ENCODE measurements around the gene CLDN34. TPM values are rescaled to one million over a fixed set of nuclear protein-coding genes. Genes with fewer than 3 reads are reported as not detected.
A peak's percentile ranks its signal among the peaks of the same experiment; 100 is the strongest.

CLDN34 gene
- total RNA-seq, 1 donor from 2014 or later, result not detected

GRCh38 chrX:9961750-9962149 lies 5.4 kb upstream of the CLDN34 start:
- intact Hi-C loops (cut with micrococcal nuclease), result no loop called here
- no peak for DNase-seq
- no peak for ATAC-seq

- intact Hi-C loops (cut with micrococcal nuclease), result no loop called here
- DNase-seq (no peak), ATAC-seq (no peak)
Observed at GRCh38 chrX:9977635-9978034, 10.5 kb downstream of the CLDN34 start.

DNA sequence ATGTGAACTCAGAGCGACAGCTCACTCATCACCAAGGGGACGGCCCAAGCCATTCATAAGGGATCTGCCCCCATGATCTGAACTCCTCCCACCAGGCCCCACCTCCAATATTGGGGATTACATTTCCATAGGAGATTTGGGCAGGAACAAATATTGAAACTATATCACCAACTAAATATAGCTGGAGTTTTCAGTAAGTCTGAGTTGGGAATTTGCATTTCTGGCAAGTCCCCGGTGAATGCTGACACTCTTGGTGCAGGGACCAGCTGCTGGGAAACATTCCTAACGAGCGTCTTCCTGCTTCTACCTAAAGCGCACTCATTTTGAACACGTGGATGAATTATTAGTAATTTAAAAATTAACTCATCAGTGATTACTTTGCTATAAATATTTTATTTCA lies 13.2 kb downstream of the CLDN34 start:
- ATAC-seq, result no peak
- intact Hi-C loops (cut with micrococcal nuclease), result no loop called here
- no peak for DNase-seq

- intact Hi-C loops (cut with micrococcal nuclease), result no loop called here
- no peak for DNase-seq
- ATAC-seq, result no peak
Observed at GRCh38 chrX:9980927-9981326, 13.8 kb downstream of the CLDN34 start.

DNA sequence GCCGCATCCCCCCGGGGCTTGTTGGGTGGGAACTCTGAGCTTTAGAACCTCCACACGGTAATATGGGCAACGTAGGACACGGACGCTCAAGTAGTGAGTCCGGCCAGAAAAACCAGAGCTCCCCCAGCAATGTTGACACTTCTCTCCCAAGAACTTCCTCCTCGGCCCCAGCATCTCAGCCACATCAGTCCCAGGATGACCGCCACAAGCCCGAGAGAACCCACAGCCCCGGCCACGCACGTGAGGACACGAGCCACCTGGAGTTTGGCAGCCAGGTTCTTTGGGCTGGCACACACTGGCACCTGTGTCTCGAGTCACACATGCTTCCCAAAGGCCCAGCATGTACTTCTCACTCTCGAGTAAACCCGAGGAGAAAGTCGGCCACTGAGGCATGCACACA lies 16.3 kb downstream of the CLDN34 start:
- ATAC-seq, result no peak
- intact Hi-C loops (cut with micrococcal nuclease), result no loop called here
- DNase-seq, result no peak

DNA sequence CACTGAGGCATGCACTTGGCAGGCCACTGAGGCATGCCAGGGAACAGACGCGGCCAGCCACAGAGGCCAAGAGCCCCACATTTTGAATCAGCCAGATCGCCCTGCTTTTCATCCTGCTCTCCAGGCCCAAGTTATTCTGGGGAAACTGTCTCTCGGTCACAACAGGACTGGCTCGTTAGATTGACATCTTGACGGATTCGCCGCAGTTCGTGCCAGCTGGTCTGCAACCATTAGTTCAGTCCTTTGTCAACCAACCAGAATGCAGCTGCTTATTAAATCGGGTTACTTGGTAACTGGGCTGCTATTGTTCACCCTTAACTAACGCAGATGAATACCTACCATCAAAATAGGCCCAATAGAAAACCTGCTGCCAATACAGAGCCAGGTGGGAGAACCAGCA lies 16.7 kb downstream of the CLDN34 start:
- intact Hi-C loops (cut with micrococcal nuclease), result no loop called here
- DNase-seq, result no peak
- ATAC-seq, result no peak

DNA sequence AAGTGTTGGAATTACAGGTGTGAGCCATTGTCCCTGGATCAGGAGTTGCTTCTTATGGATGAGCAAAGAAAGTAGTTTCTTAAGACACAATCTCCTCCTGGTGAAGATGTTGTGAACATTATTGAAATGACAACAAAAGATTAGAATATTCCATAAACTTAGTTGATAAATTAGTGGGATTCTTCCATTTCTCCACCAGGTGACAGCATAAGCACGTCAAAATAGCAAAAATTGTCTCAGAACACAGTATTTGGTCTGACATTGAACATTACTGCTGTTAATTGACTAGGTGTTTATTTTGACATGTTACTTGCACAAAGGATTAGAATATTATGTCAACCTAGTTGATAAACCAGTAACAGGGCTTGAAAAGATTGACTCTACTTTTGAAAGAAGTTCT lies 21.6 kb downstream of the CLDN34 start:
- intact Hi-C loops (cut with micrococcal nuclease), result no loop called here
- ATAC-seq (no peak), DNase-seq (no peak)

- no peak for ATAC-seq
- intact Hi-C loops (cut with micrococcal nuclease), result no loop called here
Observed at GRCh38 chrX:9992061-9992460, 24.9 kb downstream of the CLDN34 start.

DNA sequence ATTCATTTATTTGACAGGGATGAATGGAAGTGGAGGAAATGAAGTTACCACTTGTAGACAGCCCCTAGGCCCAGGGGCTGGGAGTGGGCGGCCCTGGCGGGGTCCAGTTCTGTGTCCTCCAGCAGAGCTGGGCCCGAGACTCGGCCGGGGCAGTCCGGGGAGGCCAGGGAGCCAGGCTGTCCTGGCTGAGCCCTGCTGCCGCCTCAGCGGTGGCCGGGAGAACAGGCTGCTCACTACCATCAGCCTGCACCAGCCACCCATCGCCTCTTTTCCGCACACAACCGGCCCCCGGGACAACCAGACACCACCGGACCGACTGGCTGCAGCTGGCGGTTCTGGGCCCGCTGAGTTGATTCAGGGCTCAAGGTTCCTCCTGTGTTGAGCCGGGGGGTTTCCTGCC lies 25.6 kb downstream of the CLDN34 start:
- intact Hi-C loops (cut with micrococcal nuclease), result no loop called here
- DNase-seq (no peak), ATAC-seq (no peak)

More at GRCh38 chrX:9992061-9992460, 24.9 kb downstream of the CLDN34 start:
- DNase-seq, result no peak

DNA sequence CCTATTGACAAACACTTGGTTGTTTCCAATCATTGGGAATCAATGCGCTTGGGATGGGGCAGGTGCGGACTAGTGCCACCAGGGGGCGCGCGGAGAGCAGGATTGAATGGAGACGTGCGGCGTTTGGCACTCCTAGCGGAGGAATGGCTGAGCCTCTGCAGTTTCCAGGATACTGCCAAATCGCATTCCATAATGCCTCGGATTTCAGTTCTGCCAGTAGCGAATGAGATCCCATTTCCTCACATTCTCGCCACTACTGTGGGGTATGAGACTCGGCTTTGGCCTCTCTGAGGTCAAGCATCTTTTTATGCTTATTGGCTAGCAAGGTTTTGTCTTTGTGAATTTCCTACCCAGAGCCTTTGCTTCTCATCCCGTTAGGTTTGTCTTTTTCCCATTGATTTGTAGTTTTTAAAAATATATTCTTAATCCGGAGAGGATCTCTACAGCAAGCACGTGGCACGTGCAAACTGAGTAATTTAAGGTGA lies 28.7 kb downstream of the CLDN34 start:
- peak; percentile 89 for DNase-seq
- ATAC-seq, result peak; percentile 96
- intact Hi-C loops (cut with micrococcal nuclease), result loop anchor here (5.0 kb wide), 1 partner anchor 121 kb away; no protein-coding TSS in a partner anchor

DNA sequence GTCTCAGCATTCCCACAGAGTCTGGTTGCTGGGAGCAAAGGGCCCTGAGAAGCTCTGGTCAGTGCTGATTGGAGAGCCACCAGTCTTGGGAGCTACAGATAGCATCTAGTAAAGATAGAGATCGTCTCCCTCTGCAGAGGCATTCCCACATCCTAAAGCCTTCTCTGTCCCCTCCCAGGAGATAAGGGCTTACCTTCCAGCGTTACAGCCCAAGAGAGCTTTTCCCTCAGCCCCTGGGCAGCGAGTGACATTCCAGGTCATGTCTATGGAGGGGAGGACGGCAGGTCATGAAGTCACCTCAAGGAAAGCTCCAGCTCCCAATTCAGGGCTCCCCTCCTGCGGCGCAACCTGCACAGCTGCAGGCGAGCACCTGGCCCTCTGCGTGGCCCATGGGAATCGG lies 29.9 kb downstream of the CLDN34 start:
- DNase-seq (no peak), ATAC-seq (no peak)
- intact Hi-C loops (cut with micrococcal nuclease), result loop anchor here (5.0 kb wide), 1 partner anchor 120 kb away; no protein-coding TSS in a partner anchor

DNA sequence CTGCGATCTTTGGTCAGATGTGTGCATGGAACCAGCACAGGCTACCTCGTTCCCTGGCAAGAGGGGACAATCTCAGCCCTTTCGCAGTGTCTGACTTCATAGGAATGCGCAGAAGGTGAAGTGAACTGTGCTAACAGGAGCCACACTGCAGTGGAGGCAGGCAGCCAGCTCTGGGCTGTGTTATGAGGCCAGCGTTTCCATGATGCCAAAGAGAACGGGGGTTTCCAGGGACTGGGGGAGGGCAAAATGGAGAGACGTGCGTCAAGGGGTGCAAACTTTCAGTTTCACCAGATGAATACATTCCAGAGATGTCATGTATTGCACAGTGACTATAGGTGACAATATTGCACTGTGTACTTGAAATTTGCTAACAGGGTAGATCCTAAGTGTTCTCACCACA lies 30.4 kb downstream of the CLDN34 start:
- intact Hi-C loops (cut with micrococcal nuclease), result loop anchor here (5.0 kb wide), 1 partner anchor 120 kb away; no protein-coding TSS in a partner anchor
- DNase-seq (peak; percentile 34), ATAC-seq (peak; percentile 46)

- no peak for ATAC-seq
Observed at GRCh38 chrX:10001496-10001895, 34.3 kb downstream of the CLDN34 start.

DNA sequence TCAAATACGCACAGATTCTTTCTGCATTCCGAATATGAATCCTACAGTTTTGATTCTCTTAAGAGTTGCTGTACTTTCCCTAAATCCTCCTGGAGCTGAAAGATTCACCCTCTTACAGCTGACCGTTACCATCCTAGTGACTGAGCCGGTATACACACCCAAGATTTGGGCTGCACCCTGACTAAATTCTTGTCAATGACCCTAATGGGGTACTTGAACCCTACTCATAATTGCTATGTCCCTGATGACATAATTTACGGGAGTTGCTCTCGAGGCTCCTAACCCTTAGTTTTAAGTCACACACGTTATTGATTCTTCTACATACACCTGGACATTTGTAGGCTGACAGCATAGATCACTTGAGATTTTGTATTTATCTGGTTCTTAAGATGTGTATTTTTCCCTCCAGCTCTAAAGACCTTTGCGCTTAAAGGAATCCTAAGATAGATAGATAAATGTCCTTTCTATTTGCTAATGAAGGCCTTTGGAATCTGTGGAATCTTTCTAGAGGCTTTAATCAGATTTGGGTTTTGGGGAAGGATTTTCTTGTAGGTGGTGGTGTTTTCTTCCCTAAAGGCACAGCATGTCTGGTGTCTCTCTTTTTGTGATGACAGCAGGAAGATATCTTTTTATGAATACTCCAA lies 37.8 kb downstream of the CLDN34 start:
- DNase-seq (no peak), ATAC-seq (no peak)
- intact Hi-C loops (cut with micrococcal nuclease), result no loop called here

More at GRCh38 chrX:10001496-10001895, 34.3 kb downstream of the CLDN34 start:
- intact Hi-C loops (cut with micrococcal nuclease), result no loop called here
- DNase-seq, result no peak

- DNase-seq (no peak), ATAC-seq (no peak)
- intact Hi-C loops (cut with micrococcal nuclease), result no loop called here
Observed at GRCh38 chrX:10006086-10006485, 38.9 kb downstream of the CLDN34 start.

DNA sequence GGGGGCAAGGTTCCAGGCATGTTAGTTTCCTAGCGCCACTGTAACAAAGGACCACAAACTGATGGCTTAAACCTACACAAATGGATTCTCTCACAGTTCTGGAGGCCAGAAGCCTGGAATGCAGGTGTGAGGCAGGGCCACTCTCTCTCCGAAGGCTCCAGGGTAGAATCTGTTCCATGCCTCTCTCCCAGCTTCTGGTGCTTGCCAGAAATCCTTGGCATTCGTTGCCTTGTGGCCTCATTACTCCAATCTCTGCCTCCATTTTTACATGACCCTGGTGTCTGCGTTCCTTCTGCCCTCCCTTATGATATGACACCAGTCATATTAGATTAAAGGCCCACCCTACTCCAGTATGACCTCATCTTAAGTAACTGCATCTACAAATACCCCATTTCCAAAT lies 39.6 kb downstream of the CLDN34 start:
- no peak for DNase-seq
- intact Hi-C loops (cut with micrococcal nuclease), result no loop called here
- peak; percentile 64 for ATAC-seq

GRCh38 chrX:10007621-10008020 lies 40.5 kb downstream of the CLDN34 start:
- peak; percentile 71 for ATAC-seq
- intact Hi-C loops (cut with micrococcal nuclease), result no loop called here
- DNase-seq, result no peak

DNA sequence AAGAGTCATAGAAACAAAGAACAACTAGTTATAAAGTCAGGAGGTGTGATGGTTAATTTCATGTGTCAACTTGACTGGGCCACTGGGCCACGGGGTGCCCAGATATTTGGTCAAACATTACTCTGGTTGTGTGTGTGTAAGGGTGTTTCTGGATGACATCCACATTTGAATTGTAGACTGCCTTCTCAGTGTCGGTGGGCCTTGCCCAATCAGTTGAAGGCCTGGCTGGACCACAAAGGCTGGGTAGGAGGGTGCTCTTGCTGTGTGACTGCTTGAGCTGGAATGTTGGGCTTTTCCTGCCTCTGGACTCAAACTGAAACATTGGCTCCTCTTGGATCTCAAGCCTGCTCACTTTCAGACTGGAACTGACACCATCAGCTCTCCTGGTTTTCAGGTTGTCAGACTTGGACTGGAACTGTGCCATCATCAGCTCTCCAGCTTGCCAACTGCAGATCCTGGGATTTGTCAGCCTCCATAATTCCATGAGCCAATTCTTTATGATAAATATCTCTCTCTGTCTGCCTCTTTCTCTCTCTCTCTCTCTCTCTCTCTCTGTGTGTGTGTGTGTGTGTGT lies 41.4 kb downstream of the CLDN34 start:
- no peak for ATAC-seq
- no peak for DNase-seq
- intact Hi-C loops (cut with micrococcal nuclease), result no loop called here

DNA sequence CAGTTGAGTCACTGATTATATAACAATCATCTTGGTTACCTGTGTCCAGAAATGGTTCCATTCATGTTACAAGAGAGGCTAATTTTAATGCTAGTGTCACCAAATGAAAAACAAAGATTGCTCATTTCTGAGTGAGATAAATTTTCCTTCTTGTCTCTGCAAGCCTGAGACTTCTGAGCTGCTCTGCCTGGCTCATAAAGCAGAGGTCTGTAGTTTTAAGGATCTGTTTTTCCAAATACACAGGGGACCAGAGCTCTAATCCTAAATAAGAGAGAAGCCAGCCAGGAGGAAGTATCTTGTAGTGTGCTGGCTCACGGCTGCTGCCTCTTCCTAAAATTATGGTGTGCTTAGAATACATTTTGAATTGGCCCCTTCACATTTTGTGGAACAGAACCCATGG lies 42.6 kb downstream of the CLDN34 start:
- no peak for ATAC-seq
- no peak for DNase-seq
- intact Hi-C loops (cut with micrococcal nuclease), result no loop called here

DNA sequence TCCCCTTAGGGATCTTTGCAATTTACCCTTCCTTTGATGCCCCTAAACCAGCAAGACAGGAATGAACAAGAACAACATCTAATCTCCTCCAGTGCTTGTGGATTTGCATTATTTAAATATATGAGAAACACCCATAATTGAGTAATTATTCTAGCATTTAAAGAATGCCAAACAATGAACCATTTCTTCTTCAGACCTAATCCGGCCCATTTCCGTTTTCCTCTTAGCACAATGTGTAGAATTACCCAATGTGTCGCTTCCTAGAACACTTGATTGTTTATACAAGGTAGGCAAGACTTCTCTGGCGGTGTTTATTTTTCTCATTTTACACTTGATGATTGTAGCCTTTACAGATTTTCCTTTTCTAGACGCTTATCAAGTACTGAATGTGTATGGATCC lies 43.5 kb downstream of the CLDN34 start:
- DNase-seq (no peak), ATAC-seq (no peak)
- intact Hi-C loops (cut with micrococcal nuclease), result no loop called here
